A673 (cell line): Measurements from ENCODE around the gene EMID1.

Experiments
- EZH2 ChIP-seq: fragments of 200-600 bp; sonication (generic); IDR thresholded peaks from 2 replicates; pipeline ENCODE4 v1.6.1; 2017; ENCODE audit warnings: borderline replicate concordance, low read depth, mild to moderate bottlenecking, mixed read lengths, antibody characterized with exemption, low read length; ENCODE audit not compliant: poor library complexity, severe bottlenecking
- TF ChIP-seq, protein P1 (sequence below): fragments of 300-800, 200-600 bp; sonication (generic); conservative IDR thresholded peaks from 2 replicates; pipeline ENCODE4 v1.5.1; 2017; ENCODE audit warnings: low read depth, mild to moderate bottlenecking, antibody characterized with exemption, low read length, moderate library complexity, mixed read lengths

DNA sequence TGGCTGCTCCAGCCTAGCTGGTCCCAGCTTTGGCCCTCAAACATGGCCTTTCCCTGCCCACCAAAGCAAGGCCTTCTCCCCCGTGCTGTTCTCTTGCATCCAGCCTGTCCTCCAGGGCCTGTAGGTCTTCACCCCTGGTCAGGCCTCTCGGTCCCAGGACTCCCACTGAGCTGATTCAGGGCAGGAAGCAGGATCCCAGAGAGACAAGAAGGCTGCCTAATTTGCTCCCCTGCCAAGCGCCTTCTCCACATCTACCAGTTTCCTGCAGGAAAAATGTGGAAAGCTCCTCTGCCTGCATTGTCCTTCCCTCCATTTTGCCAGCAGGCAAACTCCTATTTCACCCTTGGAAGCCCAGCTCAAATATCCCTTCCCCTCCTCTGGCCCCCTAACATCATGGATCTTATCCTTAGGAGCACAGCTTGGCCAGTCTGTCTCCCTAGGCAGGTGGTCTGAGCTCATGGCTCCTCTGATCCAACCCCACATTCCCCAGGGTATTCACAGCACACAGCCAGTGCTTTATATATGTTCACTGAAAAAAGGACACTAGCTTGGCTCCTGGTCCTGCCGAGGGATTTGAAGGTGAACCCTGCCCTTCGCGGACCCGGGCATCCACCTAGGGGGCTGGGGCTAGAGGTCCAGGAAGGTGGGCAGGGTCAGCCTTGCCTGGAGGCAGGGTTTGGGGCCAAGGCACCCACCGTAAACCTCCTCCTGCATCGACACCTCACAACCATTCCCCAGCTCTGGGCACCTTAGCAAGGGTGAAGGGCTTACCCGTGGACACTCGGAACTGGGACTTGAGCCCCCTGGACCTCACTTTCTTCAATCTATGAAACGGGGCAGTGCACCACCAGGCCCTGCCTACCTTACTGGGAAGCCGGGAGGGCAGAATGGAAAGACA, 61.1 kb downstream of the EMID1 start:
- TF ChIP-seq, protein P1, sequence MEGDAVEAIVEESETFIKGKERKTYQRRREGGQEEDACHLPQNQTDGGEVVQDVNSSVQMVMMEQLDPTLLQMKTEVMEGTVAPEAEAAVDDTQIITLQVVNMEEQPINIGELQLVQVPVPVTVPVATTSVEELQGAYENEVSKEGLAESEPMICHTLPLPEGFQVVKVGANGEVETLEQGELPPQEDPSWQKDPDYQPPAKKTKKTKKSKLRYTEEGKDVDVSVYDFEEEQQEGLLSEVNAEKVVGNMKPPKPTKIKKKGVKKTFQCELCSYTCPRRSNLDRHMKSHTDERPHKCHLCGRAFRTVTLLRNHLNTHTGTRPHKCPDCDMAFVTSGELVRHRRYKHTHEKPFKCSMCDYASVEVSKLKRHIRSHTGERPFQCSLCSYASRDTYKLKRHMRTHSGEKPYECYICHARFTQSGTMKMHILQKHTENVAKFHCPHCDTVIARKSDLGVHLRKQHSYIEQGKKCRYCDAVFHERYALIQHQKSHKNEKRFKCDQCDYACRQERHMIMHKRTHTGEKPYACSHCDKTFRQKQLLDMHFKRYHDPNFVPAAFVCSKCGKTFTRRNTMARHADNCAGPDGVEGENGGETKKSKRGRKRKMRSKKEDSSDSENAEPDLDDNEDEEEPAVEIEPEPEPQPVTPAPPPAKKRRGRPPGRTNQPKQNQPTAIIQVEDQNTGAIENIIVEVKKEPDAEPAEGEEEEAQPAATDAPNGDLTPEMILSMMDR = no peak
- TF ChIP-seq EZH2 = no peak
